ENCODE results near the gene AP3S2. TPM values are rescaled to one million over a fixed set of nuclear protein-coding genes. Genes with fewer than 3 reads are reported as not detected.

Gene AP3S2
- total and polyA plus RNA-seq, 2 of the 13 experiments (the other 11 are each of a cell fraction or from before 2014, with no cell fraction given), result 17.6 to 44.4 TPM

- no peaks in the 10 kb centered on the region for H3K9me3 ChIP-seq (ENCODE audit: low read length)
- no peak overlapping the region for H3K27ac ChIP-seq (ENCODE audit: extremely low read length, insufficient read depth, low read length)
- no peak overlapping the region for H3K4me3 ChIP-seq (replicated peaks in 1 of 3; ENCODE audit: insufficient read depth in 1 of 3, low read depth in 2 of 3, low read length in 3 of 3)
- no peak overlapping the region for H2AFZ ChIP-seq (ENCODE audit: low read length)
- peaks cover 0 to 21% of the 10 kb centered on the region in 2 experiments; a peak in 3 of 5 replicates for H3K27me3 ChIP-seq (ENCODE audit: control insufficient read depth in 1 of 2, insufficient read depth in 2 of 2, low read length in 2 of 2)
- FAIRE-seq (no peak), DNase-seq (ENCODE audit: low spot score) (no peak), ATAC-seq (no peak)
- CTCF ChIA-PET (ENCODE audit: low intra/inter-chr PET ratio, low total read pairs), result no interaction called here
- TF ChIP-seq ZNF775 (CRISPR knock-in tag; IDR thresholded peaks at IDR 0.05; ENCODE audit: borderline replicate concordance) (no peak), ZNF75D (CRISPR knock-in tag; IDR thresholded peaks at IDR 0.05; ENCODE audit: borderline replicate concordance) (no peak), KMT2A (CRISPR knock-in tag; IDR thresholded peaks at IDR 0.05) (no peak), KLF16 (CRISPR knock-in tag; IDR thresholded peaks at IDR 0.05) (no peak), MTA3 (CRISPR knock-in tag; IDR thresholded peaks at IDR 0.05) (no peak), CSRNP2 (CRISPR knock-in tag; conservative IDR thresholded peaks at IDR 0.05; ENCODE audit: low read depth) (no peak), BRCA1 (CRISPR knock-in tag; IDR thresholded peaks at IDR 0.05) (no peak), SMARCC2 (IDR thresholded peaks at IDR 0.05) (no peak), ZBTB3 (CRISPR knock-in tag; IDR thresholded peaks at IDR 0.05; ENCODE audit: borderline replicate concordance, low read depth) (no peak), ZNF512B (CRISPR knock-in tag; IDR thresholded peaks at IDR 0.05; ENCODE audit: borderline replicate concordance) (no peak)
- TF ChIP-seq, protein P1, sequence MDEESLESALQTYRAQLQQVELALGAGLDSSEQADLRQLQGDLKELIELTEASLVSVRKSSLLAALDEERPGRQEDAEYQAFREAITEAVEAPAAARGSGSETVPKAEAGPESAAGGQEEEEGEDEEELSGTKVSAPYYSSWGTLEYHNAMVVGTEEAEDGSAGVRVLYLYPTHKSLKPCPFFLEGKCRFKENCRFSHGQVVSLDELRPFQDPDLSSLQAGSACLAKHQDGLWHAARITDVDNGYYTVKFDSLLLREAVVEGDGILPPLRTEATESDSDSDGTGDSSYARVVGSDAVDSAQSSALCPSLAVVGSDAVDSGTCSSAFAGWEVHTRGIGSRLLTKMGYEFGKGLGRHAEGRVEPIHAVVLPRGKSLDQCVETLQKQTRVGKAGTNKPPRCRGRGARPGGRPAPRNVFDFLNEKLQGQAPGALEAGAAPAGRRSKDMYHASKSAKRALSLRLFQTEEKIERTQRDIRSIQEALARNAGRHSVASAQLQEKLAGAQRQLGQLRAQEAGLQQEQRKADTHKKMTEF (CRISPR knock-in tag; IDR thresholded peaks at IDR 0.05), result no peak
- TF ChIP-seq, protein P2, sequence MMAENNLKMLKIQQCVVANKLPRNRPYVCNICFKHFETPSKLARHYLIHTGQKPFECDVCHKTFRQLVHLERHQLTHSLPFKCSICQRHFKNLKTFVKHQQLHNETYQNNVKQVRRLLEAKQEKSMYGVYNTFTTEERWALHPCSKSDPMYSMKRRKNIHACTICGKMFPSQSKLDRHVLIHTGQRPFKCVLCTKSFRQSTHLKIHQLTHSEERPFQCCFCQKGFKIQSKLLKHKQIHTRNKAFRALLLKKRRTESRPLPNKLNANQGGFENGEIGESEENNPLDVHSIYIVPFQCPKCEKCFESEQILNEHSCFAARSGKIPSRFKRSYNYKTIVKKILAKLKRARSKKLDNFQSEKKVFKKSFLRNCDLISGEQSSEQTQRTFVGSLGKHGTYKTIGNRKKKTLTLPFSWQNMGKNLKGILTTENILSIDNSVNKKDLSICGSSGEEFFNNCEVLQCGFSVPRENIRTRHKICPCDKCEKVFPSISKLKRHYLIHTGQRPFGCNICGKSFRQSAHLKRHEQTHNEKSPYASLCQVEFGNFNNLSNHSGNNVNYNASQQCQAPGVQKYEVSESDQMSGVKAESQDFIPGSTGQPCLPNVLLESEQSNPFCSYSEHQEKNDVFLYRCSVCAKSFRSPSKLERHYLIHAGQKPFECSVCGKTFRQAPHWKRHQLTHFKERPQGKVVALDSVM (CRISPR knock-in tag; IDR thresholded peaks at IDR 0.05), result no peak
- BruUV-seq (replicated peaks), result no TSS peak
- no peaks in the 10 kb centered on the region for H3K4me1 ChIP-seq (ENCODE audit: insufficient read depth, low read length)
- no peaks in the 10 kb centered on the region for H3K36me3 ChIP-seq (replicated peaks in 1 of 2; ENCODE audit: control insufficient read depth in 1 of 2, insufficient read depth in 2 of 2, low read length in 2 of 2)
- no peaks in the 10 kb centered on the region for H3K79me2 ChIP-seq (ENCODE audit: insufficient read depth, low read length)
- in situ Hi-C loops (cut with HindIII; ENCODE audit: extremely low pct_ligation_motif_present, low pct_unique_long_range_greater_than_20kb), result no loop called here
- H3K9ac ChIP-seq (ENCODE audit: insufficient read depth, low read depth, low read length), result no peak overlapping the region
- 55% methylated on average over 14 of the region's 14 CpGs for WGBS (ENCODE audit: low lambda C conversion rate)
- no peak overlapping the region for H3K4me2 ChIP-seq (ENCODE audit: low read depth, low read length)
- intact Hi-C loops (cut with micrococcal nuclease; ENCODE audit: unreplicated experiment), result no loop called here
- POLR2A ChIA-PET, result no interaction called here
- no peaks in the 10 kb centered on the region for H4K20me1 ChIP-seq (ENCODE audit: insufficient read depth, low read length)
These were observed 43.0 kb upstream of the AP3S2 start for GRCh38 chr15:89936786-89937265.

Measured in HepG2 (cell line).